HCT116 (cell line): Measurements from ENCODE around the gene SERPINB8.
A peak's percentile ranks its signal among the peaks of the same experiment; 100 is the strongest.

Source experiments
- CTCF ChIP-seq, 3 experiments: fragments of 200-600 bp in 1 of 3; sonication (generic) in 1 of 3; IDR thresholded peaks in 2 of 3; conservative IDR thresholded peaks in 1 of 3; 2 replicates each; pipeline ENCODE4 v1.5.1; 2012 to 2017; ENCODE audit warnings: low read depth in 2 of 3, low read length in 2 of 3, antibody characterized with exemption in 1 of 3, borderline replicate concordance in 1 of 3, control low read depth in 1 of 3, mild to moderate bottlenecking in 1 of 3, mixed read lengths in 1 of 3, mixed run types in 1 of 3, moderate library complexity in 1 of 3; ENCODE audit not compliant: insufficient read depth in 1 of 3
- EZH2 ChIP-seq: fragments of 200-600 bp; sonication (generic); IDR thresholded peaks from 2 replicates; pipeline ENCODE4 v1.6.1; 2017; ENCODE audit warnings: antibody characterized with exemption, mixed run types
- MAX ChIP-seq: IDR thresholded peaks from 2 replicates; pipeline ENCODE4 v1.6.1; 2012
- POLR2A ChIP-seq: IDR thresholded peaks from 2 replicates; pipeline ENCODE4 v1.7.0; 2011; ENCODE audit warnings: borderline replicate concordance; ENCODE audit not compliant: insufficient read depth, insufficient read length; ENCODE audit errors: extremely low read depth
- REST ChIP-seq: IDR thresholded peaks from 2 replicates; pipeline ENCODE4 v1.6.1; 2012; ENCODE audit warnings: low read depth
- SP1 ChIP-seq: IDR thresholded peaks from 2 replicates; pipeline ENCODE4 v1.6.1; 2012; ENCODE audit warnings: low read depth

- TF ChIP-seq POLR2A (no peak), CTCF (IDR thresholded peaks at IDR 0.05 in 2 of 3, conservative IDR thresholded peaks at IDR 0.05 in 1 of 3; ENCODE audit: borderline replicate concordance in 1 of 3, insufficient read depth in 1 of 3, low read depth in 2 of 3, low read length in 2 of 3) (peak; percentile 10 to 43 (median 25); a peak in 2 of 6 replicates), MAX (no peak), SP1 (no peak), EZH2 (no peak), REST (no peak)
Measured at GRCh38 chr18:63951302-63951705, 18.6 kb upstream of the SERPINB8 start.
